Mesothelial cell of epicardium (in vitro differentiated cells): Measurements from ENCODE around the gene ALOX12. TPM values are rescaled to one million over a fixed set of nuclear protein-coding genes. Genes with fewer than 3 reads are reported as not detected.
A peak's percentile ranks its signal among the peaks of the same experiment; 100 is the strongest.

Experiments used
- DNase-seq, 2 experiments: peaks; one replicate each; pipeline ENCODE4 v3.0.0; 2021; ENCODE audit warnings: low spot score in 2 of 2; ENCODE audit not compliant: unreplicated experiment in 2 of 2
- H3K27ac Mint-ChIP-seq: 2 replicates; pipeline ENCODE4 v1.8.0; 2021; ENCODE audit warnings: mixed read lengths
- H3K27me3 Mint-ChIP-seq: 2 replicates; pipeline ENCODE4 v1.8.0; 2021; ENCODE audit warnings: low read depth, mixed read lengths
- H3K36me3 Mint-ChIP-seq: 2 replicates; pipeline ENCODE4 v1.8.0; 2021; ENCODE audit warnings: mixed read lengths
- H3K4me1 Mint-ChIP-seq: 2 replicates; pipeline ENCODE4 v1.8.0; 2021; ENCODE audit warnings: mixed read lengths
- H3K4me3 Mint-ChIP-seq: 2 replicates; pipeline ENCODE4 v1.8.0; 2021; ENCODE audit warnings: mild to moderate bottlenecking, moderate library complexity, mixed read lengths
- H3K9me3 Mint-ChIP-seq: 2 replicates; pipeline ENCODE4 v1.8.0; 2021; ENCODE audit warnings: mixed read lengths
- CTCF ChIP-seq: fragments of 200-600 bp; sonication (generic); IDR thresholded peaks from one replicate; pipeline ENCODE4 v1.5.0; 2021; ENCODE audit warnings: antibody characterized with exemption; ENCODE audit not compliant: unreplicated experiment
- total RNA-seq: library from RNA; stranded (reverse); gene quantifications from 3 replicates; pipeline ENCODE4 v1.2.1, GENCODE V29; 2021

ALOX12 gene
- total RNA-seq, 1 donor from 2014 or later, result 0.22 TPM

GRCh38 chr17:7011942-7012254 is 16.0 kb downstream of the ALOX12 start:
- TF ChIP-seq CTCF, result no peak
- Mint-ChIP-seq H3K9me3 (no peaks in the 10 kb centered on the region), H3K27ac (peak overlapping the region; percentile 99), H3K4me1 (peaks cover 45% of the 10 kb centered on the region), H3K36me3 (peaks cover 3% of the 10 kb centered on the region), H3K4me3 (peak overlapping the region; percentile 97), H3K27me3 (no peaks in the 10 kb centered on the region)
- DNase-seq, result no peak

- peak overlapping the region; percentile 99 for H3K27ac Mint-ChIP-seq
- H3K36me3 Mint-ChIP-seq, result peaks cover 3% of the 10 kb centered on the region
- peaks cover 46% of the 10 kb centered on the region for H3K4me1 Mint-ChIP-seq
- H3K4me3 Mint-ChIP-seq, result peak overlapping the region; percentile 97
- H3K27me3 Mint-ChIP-seq, result no peaks in the 10 kb centered on the region
- DNase-seq, result peak; percentile 97
- TF ChIP-seq CTCF, result peak; percentile 85
- no peaks in the 10 kb centered on the region for H3K9me3 Mint-ChIP-seq
Measured at GRCh38 chr17:7014261-7014994, 18.6 kb downstream of the ALOX12 start.

GRCh38 chr17:7014995-7015958 is 19.4 kb downstream of the ALOX12 start:
- Mint-ChIP-seq H3K4me1 (peaks cover 52% of the 10 kb centered on the region), H3K9me3 (no peaks in the 10 kb centered on the region), H3K27me3 (no peaks in the 10 kb centered on the region), H3K27ac (peak overlapping the region; percentile 97), H3K4me3 (peak overlapping the region; percentile 80), H3K36me3 (no peaks in the 10 kb centered on the region)
- peak; percentile 65 for TF ChIP-seq CTCF
- DNase-seq, result no peak

- Mint-ChIP-seq H3K4me3 (no peak overlapping the region), H3K9me3 (no peaks in the 10 kb centered on the region), H3K36me3 (no peaks in the 10 kb centered on the region), H3K4me1 (peaks cover 45% of the 10 kb centered on the region), H3K27ac (no peak overlapping the region), H3K27me3 (peaks cover 11% of the 10 kb centered on the region)
- no peak for DNase-seq
- TF ChIP-seq CTCF, result no peak
Measured at GRCh38 chr17:7016418-7016817, 20.6 kb downstream of the ALOX12 start.

- no peaks in the 10 kb centered on the region for H3K36me3 Mint-ChIP-seq
- H3K9me3 Mint-ChIP-seq, result no peaks in the 10 kb centered on the region
- DNase-seq, result no peak
- H3K27me3 Mint-ChIP-seq, result peaks cover 18% of the 10 kb centered on the region
- no peak overlapping the region for H3K4me3 Mint-ChIP-seq
- no peak for TF ChIP-seq CTCF
- no peak overlapping the region for H3K27ac Mint-ChIP-seq
- H3K4me1 Mint-ChIP-seq, result peaks cover 42% of the 10 kb centered on the region
Measured at GRCh38 chr17:7016886-7017826, 21.3 kb downstream of the ALOX12 start.
